ENCODE measurements around the gene AKAP11. TPM values are rescaled to one million over a fixed set of nuclear protein-coding genes. Genes with fewer than 3 reads are reported as not detected.

The AKAP11 gene
- total and polyA plus RNA-seq, 2 of the 13 experiments (the other 11 are each of a cell fraction or from before 2014, with no cell fraction given): 7.2 to 9.8 TPM

DNA sequence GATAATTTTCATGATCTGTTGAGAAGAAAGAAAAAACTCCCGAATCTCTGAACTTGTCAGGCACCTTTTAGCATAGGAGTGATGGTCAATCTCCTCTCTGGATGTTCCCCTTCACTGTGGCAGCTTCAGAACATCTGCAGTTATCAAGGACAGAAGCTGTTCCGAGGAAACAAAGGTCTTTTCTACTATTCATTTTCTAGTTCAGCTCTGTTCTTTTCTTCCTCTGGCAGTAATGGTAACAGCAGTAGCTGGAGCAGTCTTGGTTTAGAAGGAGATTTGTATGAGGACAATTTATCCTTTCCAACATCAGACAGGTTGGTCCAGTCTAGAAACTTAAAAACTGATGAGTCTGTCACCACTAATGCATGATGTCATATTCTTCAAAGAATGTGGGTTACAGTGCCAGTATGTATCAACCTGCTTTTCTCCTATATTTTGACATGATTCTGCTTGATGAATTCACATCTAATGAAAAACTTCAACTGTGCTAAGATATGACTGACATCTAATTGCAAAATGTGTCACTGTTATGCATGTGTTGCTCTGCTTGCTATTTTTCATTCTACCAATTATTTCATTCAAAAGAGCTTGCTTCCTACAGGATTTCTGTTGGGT, 41.0 kb downstream of the AKAP11 start:
- CTCF ChIA-PET (ENCODE audit: low intra/inter-chr PET ratio, low total read pairs): no interaction called here
- no TSS peak for BruUV-seq (replicated peaks)
- POLR2A ChIA-PET: no interaction called here
- Histone ChIP-seq H3K4me1 (ENCODE audit: insufficient read depth, low read length) (no peaks in the 10 kb centered on the region), H3K9me3 (ENCODE audit: low read length) (no peaks in the 10 kb centered on the region), H3K27ac (ENCODE audit: extremely low read length, insufficient read depth, low read length) (no peak overlapping the region), H4K20me1 (ENCODE audit: insufficient read depth, low read length) (no peaks in the 10 kb centered on the region), H3K4me2 (ENCODE audit: low read depth, low read length) (no peak overlapping the region), H2AFZ (ENCODE audit: low read length) (no peak overlapping the region), H3K79me2 (ENCODE audit: insufficient read depth, low read length) (no peaks in the 10 kb centered on the region), H3K9ac (ENCODE audit: insufficient read depth, low read depth, low read length) (no peak overlapping the region), H3K27me3 (ENCODE audit: control insufficient read depth in 1 of 2, insufficient read depth in 2 of 2, low read length in 2 of 2) (no peaks in the 10 kb centered on the region), H3K36me3 (replicated peaks in 1 of 2; ENCODE audit: control insufficient read depth in 1 of 2, insufficient read depth in 2 of 2, low read length in 2 of 2) (peaks cover 0 to 18% of the 10 kb centered on the region in 2 experiments; a peak in 3 of 5 replicates), H3K4me3 (replicated peaks in 1 of 3; ENCODE audit: insufficient read depth in 1 of 3, low read depth in 2 of 3, low read length in 3 of 3) (no peak overlapping the region)
- FAIRE-seq (no peak), ATAC-seq (no peak), DNase-seq (ENCODE audit: low spot score) (no peak)
- in situ Hi-C loops (cut with HindIII; ENCODE audit: extremely low pct_ligation_motif_present, low pct_unique_long_range_greater_than_20kb): no loop called here
- WGBS (ENCODE audit: low lambda C conversion rate): 92% methylated on average over 2 of the region's 2 CpGs
- TF ChIP-seq CREB1 (IDR thresholded peaks at IDR 0.05): peak; percentile 18; the same call in 1 of the 2 replicates
- no peak for TF ChIP-seq CREB1 (CRISPR knock-in tag; IDR thresholded peaks at IDR 0.05)
- TF ChIP-seq TMF1 (CRISPR knock-in tag; IDR thresholded peaks at IDR 0.05; ENCODE audit: low read depth): no peak
- TF ChIP-seq ATF7 (IDR thresholded peaks at IDR 0.05): peak; percentile 73
- no peak for TF ChIP-seq ATF7 (CRISPR knock-in tag; IDR thresholded peaks at IDR 0.05)
- intact Hi-C loops (cut with micrococcal nuclease; ENCODE audit: unreplicated experiment): no loop called here

- Histone ChIP-seq H4K20me1 (ENCODE audit: insufficient read depth, low read length) (no peaks in the 10 kb centered on the region), H3K9me3 (ENCODE audit: low read length) (no peaks in the 10 kb centered on the region), H3K4me1 (ENCODE audit: insufficient read depth, low read length) (no peaks in the 10 kb centered on the region), H3K36me3 (replicated peaks in 1 of 2; ENCODE audit: control insufficient read depth in 1 of 2, insufficient read depth in 2 of 2, low read length in 2 of 2) (peaks cover 0 to 9% of the 10 kb centered on the region in 2 experiments; a peak in 1 of 5 replicates), H3K27ac (ENCODE audit: extremely low read length, insufficient read depth, low read length) (no peak overlapping the region), H3K4me2 (ENCODE audit: low read depth, low read length) (no peak overlapping the region), H3K4me3 (replicated peaks in 1 of 3; ENCODE audit: insufficient read depth in 1 of 3, low read depth in 2 of 3, low read length in 3 of 3) (no peak overlapping the region), H2AFZ (ENCODE audit: low read length) (no peak overlapping the region), H3K79me2 (ENCODE audit: insufficient read depth, low read length) (no peaks in the 10 kb centered on the region), H3K27me3 (ENCODE audit: control insufficient read depth in 1 of 2, insufficient read depth in 2 of 2, low read length in 2 of 2) (no peaks in the 10 kb centered on the region), H3K9ac (ENCODE audit: insufficient read depth, low read depth, low read length) (no peak overlapping the region)
- no peak for ATAC-seq
- CTCF ChIA-PET (ENCODE audit: low intra/inter-chr PET ratio, low total read pairs): no interaction called here
- in situ Hi-C loops (cut with HindIII; ENCODE audit: extremely low pct_ligation_motif_present, low pct_unique_long_range_greater_than_20kb): no loop called here
- intact Hi-C loops (cut with micrococcal nuclease; ENCODE audit: unreplicated experiment): no loop called here
- POLR2A ChIA-PET: no interaction called here
- 95% methylated on average over 3 of the region's 3 CpGs for WGBS (ENCODE audit: low lambda C conversion rate)
- TF ChIP-seq ZNF660 (CRISPR knock-in tag; IDR thresholded peaks at IDR 0.05; ENCODE audit: borderline replicate concordance, low read depth) (no peak), TRAFD1 (CRISPR knock-in tag; IDR thresholded peaks at IDR 0.05; ENCODE audit: borderline replicate concordance) (no peak), KLF6 (CRISPR knock-in tag; IDR thresholded peaks at IDR 0.05) (no peak), DNMT3B (CRISPR knock-in tag; conservative IDR thresholded peaks at IDR 0.05) (no peak), PAWR (CRISPR knock-in tag; IDR thresholded peaks at IDR 0.05; ENCODE audit: borderline replicate concordance) (no peak)
- no peak for DNase-seq (ENCODE audit: low spot score)
- no TSS peak for BruUV-seq (replicated peaks)
- FAIRE-seq: no peak
These were observed 46.6 kb downstream of the AKAP11 start for GRCh38 chr13:42318570-42318969.
